DND-41 (cell line): ENCODE results near the gene DCAF4.
A peak's percentile ranks its signal among the peaks of the same experiment; 100 is the strongest.

Source experiments
- ATAC-seq: fragments of 200-7000 bp; cut with Tn5 transposase; 3 replicates; pipeline ENCODE4 v1.9.1; 2021; ENCODE audit warnings: low read depth; ENCODE audit not compliant: insufficient read depth
- DNase-seq: peaks from one replicate; pipeline ENCODE4 v3.0.0-alpha.2; 2020
- H2AFZ ChIP-seq: 2 replicates; pipeline ENCODE4 v1.6.0; 2012; ENCODE audit warnings: low read depth, low read length
- H3K27ac ChIP-seq: 2 replicates; pipeline ENCODE4 v1.5.1; 2012; ENCODE audit warnings: low read length, inconsistent platforms
- H3K27me3 ChIP-seq: fragments of 200-600 bp; sonication (generic); 2 replicates; pipeline ENCODE4 v1.6.0; 2012; ENCODE audit warnings: low read length, mild to moderate bottlenecking, inconsistent platforms; ENCODE audit not compliant: insufficient read depth, poor library complexity
- H3K36me3 ChIP-seq: 2 replicates; pipeline ENCODE4 v1.5.1; 2012; ENCODE audit warnings: low read length, inconsistent platforms; ENCODE audit not compliant: insufficient read depth
- H3K4me1 ChIP-seq: 2 replicates; pipeline ENCODE4 v1.5.1; 2012; ENCODE audit warnings: mild to moderate bottlenecking, low read length; ENCODE audit not compliant: insufficient read depth
- H3K4me2 ChIP-seq: 2 replicates; pipeline ENCODE4 v1.6.0; 2012; ENCODE audit warnings: mild to moderate bottlenecking, moderate library complexity, low read length, inconsistent platforms; ENCODE audit not compliant: insufficient read depth
- H3K4me3 ChIP-seq, 2 experiments: fragments of 200-600 bp in 1 of 2; shearing (Covaris generic) in 1 of 2; 2 replicates each; pipeline ENCODE4 v1.5.1; 2012 to 2016; ENCODE audit warnings: inconsistent platforms in 2 of 2, low read length in 2 of 2, mild to moderate bottlenecking in 2 of 2, low read depth in 1 of 2, moderate library complexity in 1 of 2
- H3K79me2 ChIP-seq: 2 replicates; pipeline ENCODE4 v1.6.0; 2012; ENCODE audit warnings: low read length, inconsistent platforms; ENCODE audit not compliant: insufficient read depth
- H3K9ac ChIP-seq: 2 replicates; pipeline ENCODE4 v1.6.0; 2012; ENCODE audit warnings: low read depth, mild to moderate bottlenecking, inconsistent platforms, low read length, moderate library complexity
- H3K9me3 ChIP-seq: 2 replicates; pipeline ENCODE4 v1.5.1; 2012; ENCODE audit warnings: low read length, moderate library complexity, mild to moderate bottlenecking, inconsistent platforms; ENCODE audit not compliant: insufficient read depth, severe bottlenecking
- H4K20me1 ChIP-seq: 2 replicates; pipeline ENCODE4 v1.6.0; 2012; ENCODE audit warnings: low read length; ENCODE audit not compliant: insufficient read depth
- CTCF ChIP-seq: IDR thresholded peaks from 2 replicates; pipeline ENCODE4 v1.5.1; 2012; ENCODE audit warnings: borderline replicate concordance, low read length, moderate library complexity, mild to moderate bottlenecking; ENCODE audit not compliant: poor library complexity, severe bottlenecking; ENCODE audit errors: extremely low read depth
- EZH2 ChIP-seq: IDR thresholded peaks from 3 replicates; pipeline ENCODE4 v1.6.1; 2012; ENCODE audit warnings: borderline replicate concordance, low read depth, mild to moderate bottlenecking, moderate library complexity, low read length, inconsistent platforms; ENCODE audit not compliant: severe bottlenecking

The DCAF4 gene

GRCh38 chr14:72925171-72925759 is 999 bp upstream of the DCAF4 start:
- no peak for TF ChIP-seq CTCF
- TF ChIP-seq EZH2, result no peak
- Histone ChIP-seq H3K4me1 (peaks cover 17% of the 10 kb centered on the region), H3K36me3 (no peaks in the 10 kb centered on the region), H2AFZ (peak overlapping the region; percentile 91), H3K9ac (no peak overlapping the region), H3K27ac (no peak overlapping the region), H3K4me2 (peak overlapping the region; percentile 89), H3K9me3 (no peaks in the 10 kb centered on the region), H4K20me1 (no peaks in the 10 kb centered on the region), H3K79me2 (peaks cover 4% of the 10 kb centered on the region; the same call in 1 of the 2 replicates), H3K4me3 (peak overlapping the region in 1 of 2 experiments; percentile 94; a peak in 2 of 4 replicates), H3K27me3 (peaks cover 2% of the 10 kb centered on the region)
- DNase-seq, result no peak
- no peak for ATAC-seq

GRCh38 chr14:72925815-72926291 is 411 bp upstream of the DCAF4 start:
- Histone ChIP-seq H3K27me3 (peaks cover 1% of the 10 kb centered on the region), H3K9ac (peak overlapping the region; percentile 36; the same call in 1 of the 2 replicates), H3K79me2 (peaks cover 6% of the 10 kb centered on the region; the same call in 1 of the 2 replicates), H2AFZ (peak overlapping the region; percentile 91), H4K20me1 (no peaks in the 10 kb centered on the region), H3K4me2 (peak overlapping the region; percentile 89), H3K27ac (peak overlapping the region; percentile 52), H3K36me3 (no peaks in the 10 kb centered on the region), H3K4me1 (peaks cover 17% of the 10 kb centered on the region), H3K9me3 (no peaks in the 10 kb centered on the region), H3K4me3 (peak overlapping the region in 1 of 2 experiments; percentile 94; a peak in 2 of 4 replicates)
- DNase-seq (no peak), ATAC-seq (no peak)
- TF ChIP-seq CTCF, result no peak
- TF ChIP-seq EZH2, result no peak

DNA sequence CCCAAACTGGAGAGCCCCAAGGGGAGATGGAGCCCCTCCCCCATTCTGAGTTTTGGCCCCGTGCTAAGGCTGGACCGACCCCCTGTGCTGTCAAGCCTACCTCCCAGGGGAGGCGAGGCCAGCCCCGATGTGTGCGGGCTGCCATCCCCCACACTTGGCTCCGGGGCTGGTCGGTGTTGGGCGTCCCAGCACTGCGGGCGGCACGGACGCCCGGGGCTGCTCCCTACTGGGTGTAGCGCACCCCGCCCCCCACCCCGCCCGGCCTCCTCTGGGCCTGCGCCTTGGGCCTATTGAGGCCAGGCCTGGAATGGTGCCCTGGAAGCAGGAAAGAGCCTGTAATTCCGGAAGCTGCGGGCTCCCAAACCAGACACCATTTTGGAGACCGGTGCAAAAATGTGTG is 2.6 kb downstream of the DCAF4 start:
- Histone ChIP-seq H3K79me2 (peaks cover 6% of the 10 kb centered on the region; the same call in 1 of the 2 replicates), H2AFZ (no peak overlapping the region), H3K4me1 (peaks cover 17% of the 10 kb centered on the region), H3K4me2 (no peak overlapping the region), H3K4me3 (no peak overlapping the region), H3K9me3 (no peaks in the 10 kb centered on the region), H3K27ac (no peak overlapping the region), H3K27me3 (no peaks in the 10 kb centered on the region), H3K36me3 (no peaks in the 10 kb centered on the region), H3K9ac (no peak overlapping the region), H4K20me1 (no peaks in the 10 kb centered on the region)
- no peak for ATAC-seq
- no peak for TF ChIP-seq CTCF
- no peak for TF ChIP-seq EZH2
- DNase-seq, result no peak
